GM18511 (cell line): ENCODE data around the gene PRAMEF13.
"Not testable (repeated sequence)": the region's sequence is repeated elsewhere in the genome, so short reads cannot be mapped to it uniquely, and the experiment has no call there.

ENCODE experiments used
- ATAC-seq: cut with Tn5 transposase; IDR thresholded peaks from one replicate; pipeline ENCODE4 v1.9.1; 2021; ENCODE audit warnings: mild to moderate bottlenecking, moderate library complexity; ENCODE audit not compliant: unreplicated experiment

The PRAMEF13 gene

DNA sequence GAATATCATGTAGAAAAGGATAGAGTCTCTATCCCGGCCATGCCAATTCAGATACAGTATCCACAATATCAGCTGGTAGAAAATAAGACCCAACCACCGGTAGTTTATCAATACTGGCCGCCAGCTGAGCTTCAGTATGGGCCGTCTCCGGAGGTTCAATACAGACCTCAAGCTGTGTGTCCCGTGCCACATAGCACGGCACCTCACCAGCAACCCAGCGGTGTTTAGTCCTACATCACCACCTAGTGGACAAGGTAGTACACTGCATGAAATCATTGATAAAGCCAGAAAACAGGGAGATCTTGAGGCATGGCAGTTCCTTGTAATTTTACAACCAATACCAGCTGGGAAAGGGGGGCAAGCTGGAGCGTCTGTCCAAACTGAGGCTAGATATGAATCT, 7.5 kb upstream of the PRAMEF13 start:
- not testable (repeated sequence) for ATAC-seq

DNA sequence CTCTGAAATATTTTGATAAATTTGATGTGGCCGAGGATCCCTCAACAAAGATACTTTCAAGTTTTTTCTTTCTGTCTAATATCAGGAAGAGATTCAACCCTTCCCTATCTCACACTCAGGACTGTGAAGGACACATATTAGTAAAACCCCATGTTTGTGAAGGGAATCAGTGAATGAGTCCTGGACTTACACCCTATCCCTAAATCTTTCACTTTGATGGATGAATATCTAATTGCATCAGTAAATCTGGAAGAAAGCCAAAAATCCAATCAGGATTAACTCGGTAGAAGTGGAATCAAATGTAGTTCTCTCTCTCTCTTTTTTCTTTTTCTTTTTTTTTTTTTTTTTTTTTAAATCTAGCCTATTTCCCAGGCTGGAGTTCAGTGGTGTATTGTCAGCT, 29.7 kb downstream of the PRAMEF13 start, which contains the start of gene PRAMEF9:
TSS of gene PRAMEF9 (plus strand) at position 301 of the 400 bp plus-strand sequence. CDS start 3,433 bp downstream, outside the sequence.
- ATAC-seq = not testable (repeated sequence)

DNA sequence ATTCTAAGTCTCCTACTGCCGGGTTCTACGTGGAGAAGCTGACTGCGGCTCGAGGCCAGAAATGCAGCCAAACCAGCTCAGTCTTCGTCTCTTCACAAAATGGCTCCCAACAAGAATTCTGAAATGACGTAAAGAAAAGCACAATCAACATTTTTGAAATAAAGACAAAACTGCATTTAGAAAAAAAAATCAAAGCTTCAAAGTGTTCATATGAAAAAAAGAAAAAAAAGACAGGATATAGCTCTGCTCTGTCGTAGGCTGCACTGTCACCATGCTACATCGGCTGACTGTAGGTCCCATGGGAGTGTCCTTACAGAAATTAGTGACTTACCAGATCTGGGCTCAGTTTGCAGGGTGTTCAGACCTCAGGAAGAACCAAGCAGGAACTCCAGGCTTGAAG, 35.7 kb downstream of the PRAMEF13 start, which contains the start of gene HNRNPCL4:
TSS of gene HNRNPCL4 (minus strand) at position 101 of the 400 bp plus-strand sequence. CDS start 164 bp downstream, outside the sequence.
- not testable (repeated sequence) for ATAC-seq

DNA sequence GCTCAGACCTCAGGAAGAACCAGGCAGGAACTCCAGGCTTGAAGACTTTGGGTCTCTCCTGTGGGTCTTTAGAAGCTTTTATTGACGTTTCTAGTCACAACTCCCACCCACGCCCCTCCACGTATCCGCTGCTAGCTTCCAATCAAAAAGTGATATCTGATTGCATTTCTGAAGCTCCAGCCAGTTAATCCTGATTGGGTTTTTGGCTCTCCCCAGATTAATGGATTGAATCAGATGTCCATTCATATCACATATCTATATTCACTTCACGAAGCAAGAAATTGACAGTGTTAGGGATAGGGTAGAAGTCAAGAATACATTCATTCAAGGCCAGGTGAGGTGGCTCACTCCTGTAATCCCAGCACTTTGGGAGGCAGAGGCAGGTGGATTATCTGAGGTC, 45.3 kb downstream of the PRAMEF13 start, which contains the start of gene PRAMEF26:
TSS of gene PRAMEF26 (minus strand) at position 101 of the 400 bp plus-strand sequence. CDS start 2,914 bp downstream, outside the sequence.
- ATAC-seq = not testable (repeated sequence)
